ENCODE measurements around the gene IMMP2L.

The IMMP2L gene

DNA sequence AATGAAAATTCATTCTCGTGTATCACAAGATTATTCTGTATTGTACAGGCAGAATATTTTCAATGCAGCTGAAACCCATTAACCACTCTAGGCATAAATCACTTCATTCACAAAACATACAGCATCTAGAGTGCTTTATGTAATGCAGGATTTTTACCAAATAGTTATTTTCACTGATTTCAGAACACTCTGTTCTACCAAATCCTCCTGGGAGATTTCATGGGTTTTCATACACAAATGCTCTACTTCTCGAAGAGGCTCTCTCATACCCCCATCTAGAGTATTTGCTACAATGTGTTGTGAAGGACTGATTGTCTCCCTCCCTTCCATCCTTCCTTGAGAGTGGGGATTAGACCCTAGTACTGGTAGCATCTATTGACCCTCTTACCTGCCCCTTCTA lies 680.6 kb downstream of the IMMP2L start:
- TF ChIP-seq CTCF (conservative IDR thresholded peaks at IDR 0.05; ENCODE audit: control insufficient read depth, insufficient read depth, low read depth, low read length), result no peak
- peak; percentile 53 for DNase-seq (ENCODE audit: low read depth)
- no peak overlapping the region for H3K4me3 ChIP-seq (ENCODE audit: control insufficient read depth, low read depth, low read length)

GRCh38 chr7:110880971-110881370 lies 681.3 kb downstream of the IMMP2L start:
- no peak for DNase-seq (ENCODE audit: low read depth)
- no peak for TF ChIP-seq CTCF (conservative IDR thresholded peaks at IDR 0.05; ENCODE audit: control insufficient read depth, insufficient read depth, low read depth, low read length)
- H3K4me3 ChIP-seq (ENCODE audit: control insufficient read depth, low read depth, low read length), result no peak overlapping the region

DNA sequence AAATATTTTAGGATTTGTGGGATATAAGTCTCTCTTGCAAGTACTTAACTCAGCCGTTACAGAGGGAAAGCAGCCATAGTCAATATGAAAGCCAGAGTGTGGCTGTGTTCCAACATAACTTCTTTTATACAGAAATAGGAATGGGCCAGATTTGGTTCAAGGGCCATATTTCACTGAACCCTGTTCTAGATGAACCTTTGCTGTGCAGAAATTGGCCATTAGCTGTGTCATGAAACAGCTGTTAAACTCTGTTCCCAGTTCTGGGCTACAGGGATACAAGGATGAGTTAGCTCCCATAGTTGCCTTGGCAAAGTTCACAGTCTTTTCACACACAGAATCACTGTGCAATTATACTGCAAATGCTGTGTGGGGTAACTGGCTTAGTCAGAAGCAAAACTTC lies 685.3 kb downstream of the IMMP2L start:
- TF ChIP-seq CTCF (conservative IDR thresholded peaks at IDR 0.05; ENCODE audit: control insufficient read depth, insufficient read depth, low read depth, low read length), result no peak
- peak; percentile 41 for DNase-seq (ENCODE audit: low read depth)
- H3K4me3 ChIP-seq (ENCODE audit: control insufficient read depth, low read depth, low read length), result no peak overlapping the region

DNA sequence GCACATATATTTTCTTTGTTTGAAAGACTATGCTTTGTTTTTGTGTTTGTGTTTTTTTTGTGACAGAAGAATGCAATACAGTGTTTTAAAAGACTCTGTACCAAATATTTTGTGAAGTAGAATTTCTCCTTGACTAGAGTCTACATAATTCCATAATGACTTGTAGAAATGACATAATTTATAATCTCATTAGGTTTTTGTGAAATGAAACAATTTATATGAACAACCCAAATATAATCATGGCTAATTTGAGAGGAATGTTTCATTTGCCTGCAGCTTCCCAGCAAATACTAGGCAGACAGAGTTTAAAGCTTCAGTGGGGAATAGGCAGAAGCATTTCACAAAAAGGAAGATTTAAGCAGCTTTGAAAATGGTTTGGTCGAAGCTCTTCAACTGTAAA lies 686.9 kb downstream of the IMMP2L start:
- no peak overlapping the region for H3K4me3 ChIP-seq (ENCODE audit: control insufficient read depth, low read depth, low read length)
- DNase-seq (ENCODE audit: low read depth), result no peak
- TF ChIP-seq CTCF (conservative IDR thresholded peaks at IDR 0.05; ENCODE audit: control insufficient read depth, insufficient read depth, low read depth, low read length), result no peak

DNA sequence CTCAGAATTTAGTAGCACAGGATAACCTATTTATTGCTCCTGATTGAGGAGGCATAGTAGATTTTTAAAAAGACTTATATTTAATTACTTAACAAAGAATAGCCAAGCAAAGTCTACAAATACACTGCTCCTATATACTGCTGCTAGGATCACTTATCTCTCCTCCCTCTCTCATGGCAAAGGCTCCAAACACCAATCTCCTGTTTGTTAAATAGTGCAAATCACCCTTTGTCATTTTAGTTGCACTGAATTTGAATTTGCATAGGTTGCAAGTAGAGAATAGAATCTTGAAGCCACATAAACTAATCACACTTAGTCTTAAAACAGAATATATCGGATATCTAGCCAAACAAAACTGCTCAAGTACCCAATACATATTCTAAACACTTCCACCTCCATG lies 690.4 kb downstream of the IMMP2L start:
- H3K4me3 ChIP-seq (ENCODE audit: control insufficient read depth, low read depth, low read length), result no peak overlapping the region
- no peak for TF ChIP-seq CTCF (conservative IDR thresholded peaks at IDR 0.05; ENCODE audit: control insufficient read depth, insufficient read depth, low read depth, low read length)
- no peak for DNase-seq (ENCODE audit: low read depth)

DNA sequence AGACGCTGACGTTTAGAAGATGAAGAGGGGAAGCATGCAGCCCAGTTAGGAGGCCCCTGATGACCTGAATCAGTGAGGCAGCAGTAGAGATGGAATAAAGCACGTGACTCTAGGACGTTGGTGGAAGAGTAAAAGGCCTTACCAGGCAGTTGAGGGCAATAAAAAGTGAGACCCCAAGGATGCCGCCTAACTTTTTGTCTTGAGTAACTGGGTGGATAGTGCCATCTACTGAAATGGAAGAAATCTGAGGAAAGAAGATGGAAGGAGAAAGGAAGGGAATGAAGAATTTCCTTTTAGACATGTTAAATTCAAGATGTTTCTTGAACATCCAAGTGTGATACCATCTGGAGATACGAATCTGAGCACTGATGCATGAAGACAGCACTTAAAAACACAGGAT lies 691.4 kb downstream of the IMMP2L start:
- TF ChIP-seq CTCF (conservative IDR thresholded peaks at IDR 0.05; ENCODE audit: control insufficient read depth, insufficient read depth, low read depth, low read length), result no peak
- no peak overlapping the region for H3K4me3 ChIP-seq (ENCODE audit: control insufficient read depth, low read depth, low read length)
- no peak for DNase-seq (ENCODE audit: low read depth)

DNA sequence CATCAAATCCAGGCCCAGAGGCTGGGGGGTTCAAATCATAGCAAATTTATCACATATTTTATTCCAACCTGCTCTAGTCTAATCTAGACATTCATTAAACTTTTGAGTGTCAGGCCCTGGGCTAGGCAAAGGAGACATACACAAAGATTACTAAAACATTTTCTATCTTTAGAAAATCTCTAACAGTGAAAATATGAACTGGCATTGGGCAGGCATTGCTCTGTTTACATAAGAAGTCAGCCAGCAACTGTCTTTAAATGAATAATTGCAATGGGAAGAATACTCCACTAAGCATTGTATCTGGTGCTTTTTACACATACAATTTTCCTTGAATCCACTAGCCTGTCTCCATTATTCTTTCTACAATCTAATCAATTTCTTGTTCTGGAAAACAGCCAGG lies 693.8 kb downstream of the IMMP2L start:
- TF ChIP-seq CTCF (conservative IDR thresholded peaks at IDR 0.05; ENCODE audit: control insufficient read depth, insufficient read depth, low read depth, low read length), result no peak

More for the DNA sequence above, 693.8 kb downstream of the IMMP2L start:
- H3K4me3 ChIP-seq (ENCODE audit: control insufficient read depth, low read depth, low read length), result no peak overlapping the region
- no peak for DNase-seq (ENCODE audit: low read depth)
